CD4-positive, alpha-beta T cell treated with Interleukin-6 for 4 hours (primary cell): ENCODE results near the gene BHLHE40.

Source experiments
- DNase-seq: peaks from one replicate; pipeline ENCODE4 v3.0.0-alpha.2; 2020; ENCODE audit warnings: mixed read lengths

Gene BHLHE40

GRCh38 chr3:5022187-5022965 is 43.1 kb downstream of the BHLHE40 start:
- DNase-seq: no peak

- DNase-seq: no peak
These were observed 43.9 kb downstream of the BHLHE40 start for GRCh38 chr3:5022966-5023776.

GRCh38 chr3:5023777-5024346 is 44.6 kb downstream of the BHLHE40 start:
- DNase-seq: no peak

- DNase-seq: no peak
These were observed 46.8 kb downstream of the BHLHE40 start for GRCh38 chr3:5026046-5026362.

- DNase-seq: no peak
These were observed 50.5 kb downstream of the BHLHE40 start for GRCh38 chr3:5029715-5030114.

- no peak for DNase-seq
These were observed 50.9 kb downstream of the BHLHE40 start for GRCh38 chr3:5030152-5030551.

GRCh38 chr3:5032844-5033243 is 53.6 kb downstream of the BHLHE40 start:
- DNase-seq: no peak
